HEK293 (cell line): ENCODE measurements around the gene PTH1R.

ENCODE experiments used
- CTCF ChIP-seq: fragments of 450-650 bp; formaldehyde crosslinking; IDR thresholded peaks from 2 replicates; pipeline ENCODE4 v1.5.1; 2016; ENCODE audit warnings: missing biosample characterization, missing genetic modification characterization
- PBX3 ChIP-seq: sonication (generic); formaldehyde crosslinking; IDR thresholded peaks from 2 replicates; pipeline ENCODE4 v1.8.1; 2022; ENCODE audit warnings: mild to moderate bottlenecking, moderate library complexity, missing genetic modification reagents
- SP2 ChIP-seq: fragments of 450-650 bp; formaldehyde crosslinking; IDR thresholded peaks from 2 replicates; pipeline ENCODE4 v1.5.1; 2016; ENCODE audit warnings: missing biosample characterization, missing genetic modification characterization
- TCF7L2 ChIP-seq: IDR thresholded peaks from 2 replicates; pipeline ENCODE4 v1.6.1; 2011; ENCODE audit warnings: low read depth, mild to moderate bottlenecking, inconsistent platforms, low read length, moderate library complexity, borderline replicate concordance
- YY1 ChIP-seq: fragments of 450-650 bp; formaldehyde crosslinking; IDR thresholded peaks from 2 replicates; pipeline ENCODE4 v1.5.1; 2018; ENCODE audit warnings: missing biosample characterization, missing genetic modification characterization
- ZBTB6 ChIP-seq: fragments of 450-650 bp; formaldehyde crosslinking; IDR thresholded peaks from 2 replicates; pipeline ENCODE4 v1.5.1; 2017; ENCODE audit warnings: missing biosample characterization, missing genetic modification characterization
- ZNF184 ChIP-seq: fragments of 450-650 bp; IDR thresholded peaks from 2 replicates; pipeline ENCODE4 v1.5.1; 2018; ENCODE audit warnings: missing biosample characterization, mild to moderate bottlenecking, missing genetic modification characterization
- ZNF239 ChIP-seq: fragments of 450-650 bp; formaldehyde crosslinking; IDR thresholded peaks from 2 replicates; pipeline ENCODE4 v1.5.1; 2016; ENCODE audit warnings: missing biosample characterization, missing genetic modification characterization
- ZNF311 ChIP-seq: fragments of 450-650 bp; formaldehyde crosslinking; IDR thresholded peaks from 2 replicates; pipeline ENCODE4 v1.5.1; 2017; ENCODE audit warnings: missing biosample characterization, missing genetic modification characterization, borderline replicate concordance
- ZNF341 ChIP-seq: fragments of 450-650 bp; formaldehyde crosslinking; IDR thresholded peaks from 2 replicates; pipeline ENCODE4; 2016; ENCODE audit warnings: low read depth, missing biosample characterization, missing genetic modification characterization
- ZNF530 ChIP-seq: fragments of 450-650 bp; formaldehyde crosslinking; IDR thresholded peaks from 2 replicates; pipeline ENCODE4 v1.5.1; 2016; ENCODE audit warnings: low read depth, missing biosample characterization, missing genetic modification characterization
- ZNF626 ChIP-seq: fragments of 450-650 bp; sonication (Bioruptor Pico); formaldehyde crosslinking; IDR thresholded peaks from 2 replicates; pipeline ENCODE4 v1.5.1; 2018; ENCODE audit warnings: missing biosample characterization, missing genetic modification characterization, inconsistent platforms

- no peak for TF ChIP-seq ZNF626 (tag by site-specific recombination)
- no peak for TF ChIP-seq CTCF (tag by site-specific recombination)
- TF ChIP-seq ZBTB6 (tag by site-specific recombination): no peak
- no peak for TF ChIP-seq ZNF239 (tag by site-specific recombination)
- TF ChIP-seq PBX3: no peak
- no peak for TF ChIP-seq ZNF341 (tag by site-specific recombination)
- no peak for TF ChIP-seq ZNF530 (tag by site-specific recombination)
- no peak for TF ChIP-seq YY1 (tag by site-specific recombination)
- TF ChIP-seq ZNF184 (tag by site-specific recombination): no peak
- no peak for TF ChIP-seq ZNF311 (tag by site-specific recombination)
- no peak for TF ChIP-seq SP2 (tag by site-specific recombination)
- TF ChIP-seq TCF7L2: no peak
Observed at GRCh38 chr3:46860017-46860809, 17.3 kb upstream of the PTH1R start.
